ENCODE data around the gene TGFBR3.

TGFBR3 gene

GRCh38 chr1:91830242-91831131, 55.5 kb downstream of the TGFBR3 start:
- DNase-seq: peak; percentile 20
- in situ Hi-C loops (cut with MboI; ENCODE audit: low pct_unique_long_range_greater_than_20kb, low sequenced_read_pairs): no loop called here

GRCh38 chr1:91829293-91830153, 56.4 kb downstream of the TGFBR3 start:
- DNase-seq: no peak
- in situ Hi-C loops (cut with MboI; ENCODE audit: low pct_unique_long_range_greater_than_20kb, low sequenced_read_pairs): no loop called here

DNA sequence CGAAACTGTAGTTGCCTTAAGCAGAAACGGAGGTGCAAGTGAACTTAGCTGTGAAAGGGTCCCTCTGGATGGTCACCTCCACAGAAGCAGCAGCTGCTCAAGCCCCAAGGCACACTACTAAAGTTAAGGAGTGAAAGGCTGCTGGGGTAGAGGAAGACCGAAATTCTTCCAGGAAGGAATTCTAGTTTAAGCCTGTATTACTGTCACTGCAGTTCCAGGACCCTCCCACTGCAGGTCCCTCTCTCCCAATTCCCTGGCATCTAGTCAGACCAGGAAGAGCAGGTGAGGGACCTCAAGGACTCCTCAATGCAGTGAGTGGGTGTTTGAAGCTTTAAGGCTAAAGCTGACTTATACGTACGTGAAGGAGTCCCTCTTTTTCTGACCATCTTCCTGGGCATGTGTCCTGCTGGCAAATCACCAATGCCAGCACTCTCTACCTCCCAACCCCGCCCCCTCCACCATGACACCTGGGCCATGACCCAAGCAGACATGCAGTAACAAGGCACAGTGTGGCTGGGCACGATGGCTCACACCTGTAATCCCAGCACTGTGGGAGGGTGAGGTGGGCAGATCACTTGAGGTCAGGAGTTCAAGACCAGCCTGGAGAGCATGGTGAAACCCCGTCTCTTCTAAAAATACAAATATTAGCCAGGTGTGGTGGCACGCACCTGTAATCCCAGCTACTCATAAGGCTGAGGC, 57.2 kb downstream of the TGFBR3 start:
- in situ Hi-C loops (cut with MboI; ENCODE audit: low pct_unique_long_range_greater_than_20kb, low sequenced_read_pairs): no loop called here
- DNase-seq: no peak

GRCh38 chr1:91827459-91828321, 58.3 kb downstream of the TGFBR3 start:
- DNase-seq: no peak
- in situ Hi-C loops (cut with MboI; ENCODE audit: low pct_unique_long_range_greater_than_20kb, low sequenced_read_pairs): no loop called here

DNA sequence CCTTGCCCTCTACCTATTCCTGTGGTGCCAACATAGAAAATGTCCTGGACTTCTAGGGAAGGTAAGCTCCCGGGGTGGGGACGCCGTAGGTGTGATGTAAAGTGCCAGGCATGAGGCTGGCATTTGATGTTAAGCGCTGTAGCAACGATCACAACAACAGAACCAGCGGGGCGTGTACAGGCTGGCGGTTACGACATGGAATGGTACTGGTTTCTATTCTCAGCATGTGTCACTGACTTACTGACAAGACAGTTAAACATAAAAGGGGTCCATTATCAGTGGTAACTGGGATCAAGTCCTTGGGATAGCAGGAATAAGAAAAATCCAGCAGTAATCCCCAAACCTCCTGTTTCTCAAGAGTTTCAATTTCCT, 58.9 kb downstream of the TGFBR3 start:
- in situ Hi-C loops (cut with MboI; ENCODE audit: low pct_unique_long_range_greater_than_20kb, low sequenced_read_pairs): no loop called here
- no peak for DNase-seq

GRCh38 chr1:91826649-91827048, 59.3 kb downstream of the TGFBR3 start:
- DNase-seq: no peak
- in situ Hi-C loops (cut with MboI; ENCODE audit: low pct_unique_long_range_greater_than_20kb, low sequenced_read_pairs): no loop called here

GRCh38 chr1:91826248-91826647, 59.7 kb downstream of the TGFBR3 start:
- DNase-seq: no peak
- in situ Hi-C loops (cut with MboI; ENCODE audit: low pct_unique_long_range_greater_than_20kb, low sequenced_read_pairs): no loop called here

GRCh38 chr1:91821126-91821868, 64.7 kb downstream of the TGFBR3 start:
- in situ Hi-C loops (cut with MboI; ENCODE audit: low pct_unique_long_range_greater_than_20kb, low sequenced_read_pairs): no loop called here
- no peak for DNase-seq

DNA sequence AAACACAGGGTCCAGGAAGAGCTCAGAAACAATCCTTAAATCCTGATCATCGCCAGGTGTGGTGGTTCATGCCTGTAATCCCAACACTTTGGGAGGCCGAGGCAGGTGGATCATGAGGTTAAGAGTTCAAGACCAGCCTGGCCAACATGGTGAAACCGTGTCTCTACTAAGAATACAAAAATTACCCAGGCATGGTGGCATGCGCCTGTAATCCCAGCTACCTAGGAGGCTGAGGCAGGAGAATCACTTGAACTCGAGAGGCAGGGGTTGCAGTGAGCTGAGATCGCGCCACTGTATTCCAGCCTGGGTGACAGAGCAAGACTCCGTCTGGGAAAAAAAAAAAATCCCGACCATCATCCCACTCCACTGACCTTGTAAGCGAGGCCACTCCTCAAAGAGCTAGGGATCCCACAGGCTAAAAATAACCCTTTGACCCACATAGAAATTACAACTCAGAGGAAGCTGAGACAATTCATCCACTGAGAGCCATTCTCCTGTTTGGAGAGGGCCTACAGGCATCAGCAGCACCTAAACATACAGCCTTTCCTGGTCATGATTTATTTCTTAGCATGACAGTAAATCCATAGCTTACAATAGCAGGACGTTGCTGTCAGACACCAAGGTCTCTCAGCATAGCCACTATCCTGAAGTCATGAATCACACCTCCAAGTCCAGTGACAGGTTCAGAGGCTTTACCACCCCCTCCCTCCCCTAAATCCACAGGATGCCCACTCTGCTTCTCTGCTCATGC, 66.7 kb downstream of the TGFBR3 start:
- DNase-seq: no peak
- in situ Hi-C loops (cut with MboI; ENCODE audit: low pct_unique_long_range_greater_than_20kb, low sequenced_read_pairs): no loop called here

GRCh38 chr1:91818713-91818975, 67.3 kb downstream of the TGFBR3 start:
- no peak for DNase-seq
- in situ Hi-C loops (cut with MboI; ENCODE audit: low pct_unique_long_range_greater_than_20kb, low sequenced_read_pairs): no loop called here

GRCh38 chr1:91817211-91817905, 68.6 kb downstream of the TGFBR3 start:
- no peak for DNase-seq
- in situ Hi-C loops (cut with MboI; ENCODE audit: low pct_unique_long_range_greater_than_20kb, low sequenced_read_pairs): no loop called here

- no peak for DNase-seq
- in situ Hi-C loops (cut with MboI; ENCODE audit: low pct_unique_long_range_greater_than_20kb, low sequenced_read_pairs): no loop called here
These were observed 69.9 kb downstream of the TGFBR3 start for GRCh38 chr1:91816031-91816430.

- DNase-seq: no peak
- in situ Hi-C loops (cut with MboI; ENCODE audit: low pct_unique_long_range_greater_than_20kb, low sequenced_read_pairs): no loop called here
These were observed 71.5 kb downstream of the TGFBR3 start for GRCh38 chr1:91814448-91814847.

GRCh38 chr1:91813813-91814212, 72.1 kb downstream of the TGFBR3 start:
- in situ Hi-C loops (cut with MboI; ENCODE audit: low pct_unique_long_range_greater_than_20kb, low sequenced_read_pairs): no loop called here
- DNase-seq: no peak

GRCh38 chr1:91811363-91812025, 74.5 kb downstream of the TGFBR3 start:
- in situ Hi-C loops (cut with MboI; ENCODE audit: low pct_unique_long_range_greater_than_20kb, low sequenced_read_pairs): no loop called here
- DNase-seq: no peak

DNA sequence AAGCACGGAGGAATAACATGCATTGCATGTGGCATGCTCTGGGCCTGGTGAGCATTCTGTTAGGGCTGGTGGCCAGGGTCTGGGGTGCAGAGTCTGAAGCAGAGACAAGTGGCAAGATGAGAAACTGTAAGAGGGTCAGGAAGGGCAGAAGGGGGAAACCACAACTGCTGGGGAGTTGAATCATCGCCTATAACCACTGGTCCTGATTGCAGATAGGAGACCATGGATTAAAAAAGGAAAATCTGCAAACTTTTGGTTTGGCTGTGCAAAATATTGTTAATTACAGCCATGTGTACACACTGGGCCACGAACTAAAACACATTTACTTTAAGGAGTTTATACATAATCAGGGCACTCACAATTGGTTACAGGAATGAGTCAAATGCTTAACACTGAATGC, 76.6 kb downstream of the TGFBR3 start:
- DNase-seq: no peak
- in situ Hi-C loops (cut with MboI; ENCODE audit: low pct_unique_long_range_greater_than_20kb, low sequenced_read_pairs): no loop called here
